HG03060 (cell line): Measurements from ENCODE around the gene ANO4.

ENCODE experiments used
- ATAC-seq: cut with Tn5 transposase; IDR thresholded peaks from one replicate; pipeline ENCODE4 v1.9.1; 2021; ENCODE audit warnings: low read depth, moderate number of reproducible peaks; ENCODE audit not compliant: unreplicated experiment

Gene ANO4

GRCh38 chr12:100935929-100936328 lies 141.4 kb downstream of the ANO4 start:
- ATAC-seq = no peak

- no peak for ATAC-seq
Measured at GRCh38 chr12:100936661-100937060, 142.1 kb downstream of the ANO4 start.

- ATAC-seq = no peak
Measured at GRCh38 chr12:100940503-100940902, 145.9 kb downstream of the ANO4 start.

GRCh38 chr12:100942984-100943749 lies 148.6 kb downstream of the ANO4 start:
- ATAC-seq = no peak

- ATAC-seq = no peak
Measured at GRCh38 chr12:100951756-100952155, 157.2 kb downstream of the ANO4 start.

GRCh38 chr12:100953217-100953616 lies 158.6 kb downstream of the ANO4 start:
- no peak for ATAC-seq

- ATAC-seq = no peak
Measured at GRCh38 chr12:100953677-100954076, 159.1 kb downstream of the ANO4 start.

GRCh38 chr12:100954118-100954517 lies 159.5 kb downstream of the ANO4 start:
- no peak for ATAC-seq

GRCh38 chr12:100955139-100955538 lies 160.6 kb downstream of the ANO4 start:
- ATAC-seq = no peak

- no peak for ATAC-seq
Measured at GRCh38 chr12:100956311-100956852, 161.8 kb downstream of the ANO4 start.

GRCh38 chr12:100959481-100959880 lies 164.9 kb downstream of the ANO4 start:
- no peak for ATAC-seq

- no peak for ATAC-seq
Measured at GRCh38 chr12:100962086-100962712, 167.6 kb downstream of the ANO4 start.

- ATAC-seq = no peak
Measured at GRCh38 chr12:100963381-100963780, 168.8 kb downstream of the ANO4 start.

GRCh38 chr12:100964028-100964427 lies 169.5 kb downstream of the ANO4 start:
- ATAC-seq = no peak

- ATAC-seq = no peak
Measured at GRCh38 chr12:100967189-100967588, 172.6 kb downstream of the ANO4 start.

- no peak for ATAC-seq
Measured at GRCh38 chr12:100970894-100971293, 176.3 kb downstream of the ANO4 start.

GRCh38 chr12:100972121-100972520 lies 177.5 kb downstream of the ANO4 start:
- no peak for ATAC-seq

- ATAC-seq = no peak
Measured at GRCh38 chr12:100974341-100974740, 179.8 kb downstream of the ANO4 start.

- ATAC-seq = no peak
Measured at GRCh38 chr12:100974747-100975146, 180.2 kb downstream of the ANO4 start.

- ATAC-seq = no peak
Measured at GRCh38 chr12:100976735-100977134, 182.2 kb downstream of the ANO4 start.

- no peak for ATAC-seq
Measured at GRCh38 chr12:100980856-100981255, 186.3 kb downstream of the ANO4 start.
